SIG-M5 (cell line): ENCODE results near the gene IGFBP6.
"Not testable (repeated sequence)": the region's sequence is repeated elsewhere in the genome, so short reads cannot be mapped to it uniquely, and the experiment has no call there.

ENCODE experiments used
- DNase-seq: peaks from one replicate; lab custom pipeline; 2025; lab: John Stamatoyannopoulos, UW

IGFBP6 gene

DNA sequence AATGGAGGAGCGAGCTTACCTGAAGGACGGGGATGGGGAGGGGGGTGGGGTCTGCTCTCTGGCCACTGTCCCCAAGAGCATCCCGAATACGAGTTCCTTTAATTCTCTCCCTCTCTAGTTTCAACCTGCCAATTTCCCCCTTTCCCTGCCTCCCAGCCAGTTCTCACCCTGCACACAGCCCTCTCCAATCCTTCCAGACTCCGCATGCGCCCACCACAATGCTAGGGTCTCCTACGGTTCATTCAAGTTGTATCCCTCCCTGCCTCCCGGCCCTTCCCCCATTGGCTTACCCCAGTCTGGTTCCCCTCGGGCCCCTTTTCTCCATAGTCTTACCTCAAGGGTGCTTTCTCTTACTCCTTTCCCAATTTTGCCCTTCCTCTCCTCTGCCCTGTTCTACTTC, 708 bp upstream of the IGFBP6 start:
- no peak for DNase-seq

DNA sequence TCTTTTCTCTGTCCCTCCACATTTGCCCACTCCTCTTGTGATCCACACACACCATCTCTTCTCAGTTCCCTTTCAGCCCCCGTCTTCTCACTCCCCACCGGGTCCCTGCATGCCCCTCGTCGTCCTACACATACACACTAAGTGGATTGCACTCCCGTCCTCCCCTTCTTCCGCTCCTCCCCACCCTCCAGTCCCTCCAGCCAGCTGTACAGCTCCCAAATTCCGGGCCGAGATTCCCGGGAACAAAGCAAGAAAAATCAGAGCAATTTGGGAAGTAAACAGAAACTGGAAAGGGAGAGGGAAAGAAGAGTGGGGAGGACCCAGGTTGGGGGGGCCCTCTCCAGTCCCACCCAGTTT, 282 bp upstream of the IGFBP6 start:
- no peak for DNase-seq

DNA sequence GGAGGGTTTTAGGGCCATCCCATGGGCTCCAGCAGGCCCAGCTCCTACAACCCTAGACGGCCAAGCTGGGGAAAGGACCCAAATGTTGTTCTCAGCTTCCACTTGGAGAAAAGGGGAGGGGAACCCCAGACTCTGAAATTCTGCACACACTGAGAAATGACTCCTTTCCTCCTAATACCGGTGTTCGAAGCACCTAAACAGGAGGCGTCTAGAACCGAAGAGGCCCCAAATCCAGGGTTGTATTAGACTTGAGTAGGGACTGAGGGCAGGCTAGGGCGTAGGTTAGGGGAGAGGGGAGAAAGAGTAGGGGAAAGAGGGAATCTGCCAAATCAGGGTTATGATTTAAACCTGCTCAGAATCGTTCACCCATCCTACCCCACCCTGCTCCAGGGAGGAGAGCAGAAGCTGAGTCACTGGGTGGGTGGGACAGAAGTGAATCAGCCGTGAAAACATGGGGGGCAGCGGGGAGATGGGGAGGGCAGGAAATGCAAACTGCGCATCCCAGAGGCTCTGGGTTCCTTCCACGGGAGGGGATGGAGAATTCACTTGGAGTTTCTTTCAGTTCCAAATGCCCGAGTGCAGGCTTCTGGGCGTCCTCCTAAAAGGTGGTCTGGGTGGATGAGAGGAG, 1.0 kb downstream of the IGFBP6 start:
- no peak for DNase-seq

DNA sequence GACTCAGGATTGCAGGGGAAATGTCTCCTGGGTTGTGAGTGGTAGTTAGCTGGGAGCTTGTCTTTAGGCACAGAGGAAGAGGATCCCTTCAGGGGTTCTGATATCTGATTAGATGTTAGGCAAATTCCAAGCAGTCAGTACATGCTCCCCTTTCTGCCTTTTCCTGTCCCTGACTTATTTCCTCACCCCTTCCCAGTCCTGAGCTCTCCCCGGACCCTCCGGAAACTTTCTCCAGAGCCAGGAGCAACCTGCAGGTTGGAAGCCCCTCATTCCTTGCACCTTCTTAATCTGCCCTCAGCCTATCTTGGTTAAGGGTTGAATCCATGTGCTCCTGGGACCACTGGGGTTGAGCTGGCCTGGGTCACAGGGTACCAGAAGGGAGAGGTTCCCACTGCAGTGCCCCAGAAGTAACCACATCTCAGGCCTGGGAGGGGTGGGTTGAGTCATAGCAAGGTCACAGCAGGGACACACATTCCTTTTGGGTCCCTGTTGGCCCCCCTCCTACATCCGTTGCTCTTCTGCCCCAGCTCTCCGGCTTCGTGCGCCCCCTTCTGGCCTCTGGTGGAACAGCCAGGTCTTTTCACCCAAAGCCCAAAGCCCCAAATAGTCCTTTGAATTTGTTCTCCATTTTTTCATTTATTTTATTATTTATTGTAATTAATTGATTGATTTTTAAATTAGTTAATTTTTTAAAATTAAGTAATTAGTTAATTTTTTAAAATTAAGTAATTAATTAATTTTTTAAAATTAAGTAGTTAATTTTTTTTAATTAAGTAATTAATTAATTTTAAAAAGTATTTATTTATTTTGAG, 1.8 kb downstream of the IGFBP6 start:
- peak; percentile 34 for DNase-seq

DNA sequence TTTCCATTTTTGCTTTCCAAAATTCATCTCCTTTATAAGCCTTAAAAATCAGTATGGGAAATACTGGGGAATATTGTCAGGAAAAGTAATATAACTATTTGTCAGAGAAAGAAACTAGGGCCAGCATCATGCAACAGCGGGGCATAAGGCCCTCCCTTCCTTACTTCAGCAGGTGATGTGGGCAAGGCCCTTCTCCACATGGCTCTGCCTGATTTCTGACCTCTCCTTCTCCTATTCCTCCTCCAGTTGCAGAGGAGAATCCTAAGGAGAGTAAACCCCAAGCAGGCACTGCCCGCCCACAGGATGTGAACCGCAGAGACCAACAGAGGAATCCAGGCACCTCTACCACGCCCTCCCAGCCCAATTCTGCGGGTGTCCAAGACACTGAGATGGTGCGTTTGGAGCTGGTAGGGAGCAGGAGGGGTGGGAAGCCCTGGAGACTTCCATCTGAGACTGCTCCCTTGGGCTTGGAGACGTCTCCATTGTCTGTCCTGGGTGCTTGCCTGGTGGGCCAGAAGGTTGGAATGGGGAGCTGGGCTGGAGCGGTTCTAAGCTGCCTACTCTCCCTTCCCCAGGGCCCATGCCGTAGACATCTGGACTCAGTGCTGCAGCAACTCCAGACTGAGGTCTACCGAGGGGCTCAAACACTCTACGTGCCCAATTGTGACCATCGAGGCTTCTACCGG, 3.1 kb downstream of the IGFBP6 start:
- DNase-seq = no peak

DNA sequence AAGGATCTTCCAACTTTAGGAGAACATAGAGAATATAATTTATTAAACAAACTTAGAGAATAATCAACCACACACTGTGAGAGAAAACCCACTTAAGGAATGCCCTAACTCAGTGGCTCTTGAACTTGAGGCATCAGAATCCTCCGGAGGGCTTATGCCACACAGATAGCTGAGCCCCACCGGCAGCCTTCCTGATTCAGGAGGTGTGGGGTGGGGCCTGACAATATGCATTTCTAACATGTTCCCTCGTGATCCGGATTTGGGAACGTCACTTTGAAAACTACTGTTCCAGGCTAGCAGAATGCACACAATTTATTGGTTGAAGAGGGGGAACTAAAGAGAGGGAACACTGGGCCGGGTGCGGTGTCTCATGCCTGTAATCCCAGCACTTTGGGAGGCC, 3.8 kb downstream of the IGFBP6 start:
- DNase-seq = no peak

DNA sequence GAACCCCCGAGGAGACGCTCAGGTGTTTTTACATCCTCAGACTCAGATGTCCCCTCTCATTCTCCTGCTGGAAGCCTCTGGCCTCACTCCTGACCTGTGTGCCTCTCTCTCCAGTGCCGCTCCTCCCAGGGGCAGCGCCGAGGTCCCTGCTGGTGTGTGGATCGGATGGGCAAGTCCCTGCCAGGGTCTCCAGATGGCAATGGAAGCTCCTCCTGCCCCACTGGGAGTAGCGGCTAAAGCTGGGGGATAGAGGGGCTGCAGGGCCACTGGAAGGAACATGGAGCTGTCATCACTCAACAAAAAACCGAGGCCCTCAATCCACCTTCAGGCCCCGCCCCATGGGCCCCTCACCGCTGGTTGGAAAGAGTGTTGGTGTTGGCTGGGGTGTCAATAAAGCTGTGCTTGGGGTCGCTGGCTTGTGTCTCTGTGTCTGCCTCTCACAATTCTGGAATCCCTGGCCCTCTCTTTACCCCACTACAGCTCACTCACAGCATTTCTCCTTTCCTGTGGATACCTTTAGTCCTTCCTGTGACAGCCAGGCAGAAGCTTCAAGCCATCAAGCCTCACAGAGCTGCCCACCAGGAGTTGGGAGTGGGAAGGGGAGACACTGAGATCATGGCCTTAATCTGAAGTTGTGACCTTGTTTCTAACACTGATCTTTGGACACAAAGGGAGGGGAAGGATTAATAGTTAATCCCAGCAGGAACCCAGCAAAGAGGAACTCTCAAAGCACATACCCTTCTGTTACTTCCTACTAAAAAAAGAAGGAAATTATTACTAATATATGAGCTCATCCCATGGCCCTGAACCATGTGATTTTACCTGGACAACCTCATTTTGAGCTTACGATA, 4.7 kb downstream of the IGFBP6 start:
- no peak for DNase-seq

DNA sequence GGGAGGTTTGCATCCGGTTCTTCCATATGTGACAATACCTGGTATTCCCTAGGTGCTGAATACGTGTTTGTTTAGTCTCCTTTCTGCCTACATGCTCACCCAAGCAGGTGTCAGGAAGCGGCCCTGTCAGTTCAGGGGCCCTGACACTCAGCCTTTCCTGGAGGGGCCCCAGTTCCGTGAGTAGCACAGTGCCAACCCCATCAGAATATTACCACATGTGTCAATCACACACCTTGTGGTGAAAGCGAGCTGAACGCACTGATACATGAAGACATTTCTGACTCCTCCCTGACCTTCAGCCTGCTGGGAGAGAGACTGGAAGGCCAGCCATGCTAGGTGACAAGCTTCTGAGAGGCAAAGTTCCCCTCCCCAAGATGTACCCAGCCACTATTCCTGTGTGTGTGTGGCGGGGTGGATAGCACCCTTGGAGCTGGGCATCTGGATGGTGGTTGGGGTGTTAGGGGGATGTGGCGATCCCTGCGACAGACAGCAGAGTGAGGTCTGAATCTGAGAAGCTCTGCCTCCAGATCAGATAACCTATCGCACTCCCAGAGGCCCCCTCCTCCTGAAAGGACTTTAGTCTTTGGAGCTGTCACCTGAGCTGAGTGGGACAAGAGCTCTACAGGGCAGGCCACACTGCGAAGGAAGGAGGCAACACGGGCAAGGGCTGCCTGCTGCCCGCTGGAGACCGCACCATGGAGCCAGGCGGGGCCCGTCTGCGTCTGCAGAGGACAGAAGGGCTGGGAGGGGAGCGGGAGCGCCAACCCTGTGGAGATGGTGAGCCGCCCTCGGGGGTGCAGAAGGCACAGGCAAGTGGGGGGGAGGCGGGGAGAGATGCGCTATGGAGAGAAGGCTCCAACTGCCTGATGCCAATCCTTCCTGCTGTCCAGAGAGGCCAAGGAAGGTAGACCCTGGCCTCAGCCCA, 5.7 kb downstream of the IGFBP6 start, which contains the start of gene SOAT2:
Gene SOAT2, plus strand, starts transcription at position 604 of the 925 bp plus-strand sequence. Its CDS starts 92 bp downstream, at position 696.
- DNase-seq = no peak

DNA sequence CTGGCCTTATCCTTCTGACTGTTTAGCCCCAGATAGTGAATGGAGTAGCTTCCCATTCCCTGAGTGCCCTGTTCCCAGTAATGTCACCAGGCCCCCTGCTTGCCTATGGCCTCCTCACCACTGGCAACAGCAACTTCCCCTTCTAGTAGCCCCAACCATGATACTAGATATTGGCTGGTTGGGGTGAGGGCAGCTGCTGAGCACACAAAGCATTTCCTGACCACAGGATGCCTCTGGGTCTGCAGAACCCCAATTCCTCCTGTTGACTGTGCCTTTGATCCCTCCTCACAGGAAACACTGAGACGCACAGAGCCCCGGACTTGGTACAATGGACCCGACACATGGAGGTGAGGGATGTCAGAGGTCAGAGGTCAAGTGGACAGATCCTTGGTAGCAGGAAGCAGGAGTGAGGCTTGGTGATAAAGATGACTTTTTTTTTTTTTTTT, 6.4 kb downstream of the IGFBP6 start:
- DNase-seq = no peak

DNA sequence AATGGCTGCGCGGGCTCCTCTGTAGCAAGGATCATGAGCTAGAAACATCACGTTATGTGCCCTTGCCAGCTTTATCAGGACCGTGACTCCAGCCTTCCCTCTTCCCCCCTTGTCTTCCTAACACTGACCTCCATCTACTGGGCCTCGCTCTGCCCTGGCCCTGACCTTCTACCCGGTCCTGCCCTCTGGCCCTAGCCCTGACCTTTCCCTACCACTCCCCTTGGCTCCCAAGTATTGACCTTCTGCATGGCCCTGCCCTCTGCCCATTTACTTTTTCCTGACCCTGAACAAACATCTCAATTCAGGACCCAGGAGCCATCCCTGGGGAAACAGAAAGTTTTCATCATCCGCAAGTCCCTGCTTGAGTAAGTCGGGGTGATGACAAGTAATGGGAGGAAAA, 7.8 kb downstream of the IGFBP6 start:
- no peak for DNase-seq

DNA sequence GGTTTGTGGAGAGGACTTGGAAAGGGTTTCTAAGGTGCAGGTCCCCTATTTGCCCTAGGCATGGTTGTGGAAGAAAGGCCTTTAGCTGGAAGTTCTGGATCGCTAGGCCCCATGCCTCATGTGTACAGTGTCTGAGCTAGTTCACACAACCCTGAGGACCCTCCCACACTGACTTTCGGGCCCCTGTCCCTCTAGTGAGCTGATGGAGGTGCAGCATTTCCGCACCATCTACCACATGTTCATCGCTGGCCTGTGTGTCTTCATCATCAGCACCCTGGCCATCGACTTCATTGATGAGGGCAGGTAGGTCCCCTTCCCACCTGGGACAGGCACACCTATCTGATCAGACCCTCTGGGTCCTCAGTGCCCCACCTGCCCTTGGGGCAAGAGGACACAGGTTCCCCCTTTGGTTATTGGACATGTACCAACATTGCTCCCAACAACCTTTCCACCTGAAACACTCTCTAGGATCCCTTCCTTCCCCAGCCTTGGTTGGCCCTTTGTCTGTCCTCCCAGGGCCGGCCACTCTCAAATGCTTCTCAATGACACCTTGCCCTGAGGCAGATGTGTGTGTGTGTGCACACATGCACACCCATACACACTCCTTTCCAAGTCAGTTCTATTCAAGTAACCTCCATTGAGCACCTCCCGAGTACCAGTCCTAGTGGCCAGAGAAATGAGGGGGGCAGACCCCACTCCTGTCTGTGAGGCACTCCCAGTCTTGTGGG, 8.4 kb downstream of the IGFBP6 start:
- DNase-seq = no peak

DNA sequence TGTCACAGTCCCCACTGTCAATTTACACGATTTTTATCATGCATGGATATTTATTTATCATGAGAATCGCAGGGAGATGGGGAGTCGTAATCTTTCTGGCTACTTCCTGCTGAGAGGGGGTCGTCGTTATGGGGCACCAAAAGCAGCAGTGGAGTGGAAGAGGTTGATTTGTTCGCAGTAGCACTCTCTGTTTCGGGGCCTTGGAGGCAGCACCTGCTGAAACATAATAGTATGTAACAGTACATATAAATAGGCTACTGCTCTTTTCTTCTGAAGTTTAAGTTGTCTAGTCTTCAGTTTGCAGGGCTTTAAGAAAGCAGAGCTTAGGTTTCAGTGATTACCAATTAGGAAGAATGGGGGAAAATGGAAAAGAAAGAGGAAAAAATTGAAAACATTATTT, 9.7 kb downstream of the IGFBP6 start:
- no peak for DNase-seq

DNA sequence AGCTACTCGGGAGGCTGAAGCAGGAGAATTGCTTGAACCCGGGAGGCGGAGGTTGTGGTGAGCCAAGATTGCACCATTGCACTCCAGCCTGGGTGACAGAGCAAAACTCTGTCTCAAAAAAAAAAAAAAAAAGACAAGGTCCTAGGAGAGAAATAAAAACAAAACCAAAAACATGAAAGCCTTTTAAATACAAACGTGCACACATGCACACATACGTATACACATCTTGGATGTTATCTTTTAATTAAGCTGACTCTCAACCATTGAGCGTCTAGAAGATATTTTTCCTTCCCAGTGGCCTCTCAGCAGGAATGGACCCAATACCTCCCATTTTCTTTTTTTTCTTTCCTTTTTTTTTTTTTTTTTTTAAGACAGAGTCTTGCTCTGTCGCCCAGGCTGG, 15.0 kb downstream of the IGFBP6 start:
- not testable (repeated sequence) for DNase-seq

DNA sequence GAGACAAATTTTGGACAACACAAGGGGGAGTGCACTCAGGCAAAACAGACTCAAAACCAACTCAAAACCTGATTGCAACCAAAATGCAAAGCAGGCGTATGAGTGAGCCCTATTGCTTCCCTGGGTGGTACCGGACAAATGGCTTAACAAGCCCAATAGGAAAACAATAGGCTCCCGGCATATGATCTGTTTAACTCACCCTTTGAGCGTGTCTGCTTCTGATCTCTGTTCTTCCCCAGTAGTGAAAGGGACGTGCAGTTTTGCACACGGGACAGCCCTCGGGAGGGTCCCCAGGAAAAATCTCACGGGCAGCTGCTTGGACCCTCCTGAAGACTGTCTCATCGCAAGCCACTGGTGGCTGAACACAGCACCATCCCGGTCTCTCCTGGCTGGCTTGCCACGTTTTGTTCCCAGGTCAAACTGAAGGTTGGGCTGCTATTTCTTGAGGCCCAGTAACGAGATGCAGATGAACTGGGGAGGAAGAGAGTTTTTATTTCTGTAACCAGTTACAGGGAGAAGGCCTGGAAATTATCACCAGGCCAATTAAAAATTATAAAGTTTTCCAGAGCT, 15.8 kb downstream of the IGFBP6 start:
- no peak for DNase-seq

DNA sequence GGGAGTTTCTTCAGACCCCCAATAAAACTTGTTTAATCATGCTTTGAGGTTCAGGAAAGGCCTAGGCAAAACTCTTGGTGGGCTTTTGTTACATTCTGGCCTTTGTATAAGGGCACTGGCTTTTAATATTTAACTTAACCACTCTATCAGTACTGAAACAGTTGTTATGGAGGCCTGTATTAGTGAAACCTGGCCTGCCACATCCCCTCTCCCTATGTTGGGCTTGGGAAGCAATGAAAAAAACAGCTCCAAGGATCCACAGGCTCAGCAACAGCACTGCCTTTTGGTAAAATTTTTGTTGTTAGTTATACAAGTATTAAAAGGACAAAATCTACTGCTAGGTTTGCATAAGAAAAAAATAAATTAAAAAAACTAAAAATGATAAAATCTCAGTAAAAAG, 16.5 kb downstream of the IGFBP6 start:
- DNase-seq = no peak

DNA sequence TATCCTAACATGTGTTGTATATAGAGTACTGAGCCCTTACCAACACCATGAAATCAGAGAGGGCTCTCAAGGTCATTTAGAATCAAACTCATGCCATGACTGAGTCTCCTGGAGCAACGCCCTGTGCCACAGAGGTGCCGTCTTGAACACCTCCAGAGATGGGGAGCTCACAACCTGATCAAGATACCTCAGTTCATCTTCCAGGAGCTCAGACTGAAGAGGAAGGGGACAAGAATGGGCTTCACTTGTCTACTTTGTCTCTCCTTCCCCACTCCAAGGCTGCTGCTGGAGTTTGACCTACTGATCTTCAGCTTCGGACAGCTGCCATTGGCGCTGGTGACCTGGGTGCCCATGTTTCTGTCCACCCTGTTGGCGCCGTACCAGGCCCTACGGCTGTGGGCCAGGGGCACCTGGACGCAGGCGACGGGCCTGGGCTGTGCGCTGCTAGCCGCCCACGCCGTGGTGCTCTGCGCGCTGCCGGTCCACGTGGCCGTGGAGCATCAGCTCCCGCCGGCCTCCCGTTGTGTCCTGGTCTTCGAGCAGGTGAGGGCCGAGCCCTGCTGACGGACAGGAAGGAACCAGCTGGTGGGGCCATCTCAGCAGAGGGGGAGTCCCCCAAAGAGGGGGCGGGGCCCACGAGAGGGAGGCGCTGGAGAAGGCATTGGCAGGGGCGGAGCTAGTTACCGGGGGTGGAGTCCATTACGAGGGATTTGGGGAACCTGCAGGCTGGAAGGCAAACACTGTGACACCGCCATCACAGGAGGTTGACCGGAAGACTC, 17.8 kb downstream of the IGFBP6 start:
- no peak for DNase-seq

DNA sequence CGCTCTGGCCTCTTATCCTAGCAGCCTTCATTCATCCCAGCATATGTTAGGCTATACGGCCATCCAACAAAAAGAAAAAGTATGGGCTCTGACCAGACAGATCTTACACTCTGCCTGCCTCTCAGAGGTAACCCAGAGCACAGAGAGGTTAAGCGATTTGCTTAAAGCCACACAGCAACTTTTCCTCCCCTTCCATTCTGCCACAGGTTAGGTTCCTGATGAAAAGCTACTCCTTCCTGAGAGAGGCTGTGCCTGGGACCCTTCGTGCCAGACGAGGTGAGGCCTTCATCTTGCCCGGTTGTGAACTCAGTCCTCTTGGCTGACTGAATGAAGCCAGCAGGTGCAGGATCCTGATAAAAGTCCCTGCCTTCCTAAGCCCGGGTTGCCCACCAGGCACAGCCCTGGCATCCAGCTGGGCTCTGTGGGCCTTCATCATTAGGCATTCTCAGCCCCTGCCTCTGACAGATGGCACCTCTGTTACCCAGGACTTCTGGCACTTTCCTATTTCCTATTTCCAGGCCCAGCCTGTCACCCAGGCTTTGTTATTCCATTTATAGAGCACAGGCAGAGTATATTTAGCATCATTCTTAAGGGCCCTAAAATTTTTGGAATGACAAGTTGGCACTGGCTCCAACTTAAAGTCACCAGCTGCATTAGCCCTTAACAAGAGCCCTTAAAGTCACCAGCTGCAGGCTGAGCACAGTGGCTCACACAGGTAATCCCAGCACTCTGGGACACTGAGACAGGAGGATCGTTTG, 18.6 kb downstream of the IGFBP6 start:
- DNase-seq = no peak

DNA sequence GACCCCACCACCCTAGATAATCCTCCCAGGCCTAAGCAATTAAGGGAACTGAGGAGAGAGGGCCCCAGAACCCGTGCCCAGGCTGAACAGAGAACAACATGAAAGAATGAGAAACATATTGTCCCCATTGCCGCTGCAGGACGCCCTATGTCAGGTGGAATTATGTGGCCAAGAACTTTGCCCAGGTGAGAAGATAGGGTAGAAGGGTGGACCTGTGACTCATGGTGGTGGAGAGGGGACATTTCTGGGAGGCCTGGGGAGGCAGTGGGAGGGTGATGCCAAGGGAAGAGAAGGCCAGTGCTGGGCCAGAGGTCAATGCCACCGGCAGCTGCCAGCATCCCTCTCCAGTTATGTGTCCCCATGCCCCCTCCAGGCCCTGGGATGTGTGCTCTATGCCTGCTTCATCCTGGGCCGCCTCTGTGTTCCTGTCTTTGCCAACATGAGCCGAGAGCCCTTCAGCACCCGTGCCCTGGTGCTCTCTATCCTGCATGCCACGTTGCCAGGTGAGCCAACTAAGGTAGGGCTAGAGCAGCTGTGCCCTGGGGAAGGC, 21.4 kb downstream of the IGFBP6 start:
- DNase-seq = no peak
